Urothelium cell line (cell line): ENCODE results near the gene EGFL7.
"Not testable (repeated sequence)": the region's sequence is repeated elsewhere in the genome, so short reads cannot be mapped to it uniquely, and the experiment has no call there.

Experiments
- DNase-seq: peaks from one replicate; pipeline ENCODE4 v3.0.0; 2011; ENCODE audit warnings: low spot score, mixed read lengths
- FAIRE-seq: peaks from 2 replicates; lab custom pipeline; 2011; peaks lifted over from hg19 to GRCh38; lab: Jason Lieb, UNC

Gene EGFL7

DNA sequence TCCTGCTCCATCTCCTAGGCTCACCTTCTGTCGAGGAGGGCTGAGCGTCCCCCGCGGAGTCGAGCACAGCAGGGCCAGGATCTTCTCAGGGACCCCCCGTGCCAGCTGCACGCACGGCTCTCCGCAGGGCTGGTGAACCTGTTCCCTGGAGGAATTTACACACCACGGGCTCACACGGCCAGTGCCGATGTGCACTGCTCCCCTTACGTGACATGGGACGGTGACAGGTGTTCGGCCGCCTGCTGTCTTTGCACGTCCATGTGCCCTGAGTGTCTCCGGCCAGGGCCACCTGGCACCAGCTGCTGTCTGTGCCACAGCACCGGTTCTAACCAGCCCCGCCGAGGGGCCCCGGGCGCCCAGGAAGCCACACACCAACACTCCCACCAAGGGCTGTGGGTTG, 33.2 kb downstream of the EGFL7 start:
- DNase-seq: no peak

DNA sequence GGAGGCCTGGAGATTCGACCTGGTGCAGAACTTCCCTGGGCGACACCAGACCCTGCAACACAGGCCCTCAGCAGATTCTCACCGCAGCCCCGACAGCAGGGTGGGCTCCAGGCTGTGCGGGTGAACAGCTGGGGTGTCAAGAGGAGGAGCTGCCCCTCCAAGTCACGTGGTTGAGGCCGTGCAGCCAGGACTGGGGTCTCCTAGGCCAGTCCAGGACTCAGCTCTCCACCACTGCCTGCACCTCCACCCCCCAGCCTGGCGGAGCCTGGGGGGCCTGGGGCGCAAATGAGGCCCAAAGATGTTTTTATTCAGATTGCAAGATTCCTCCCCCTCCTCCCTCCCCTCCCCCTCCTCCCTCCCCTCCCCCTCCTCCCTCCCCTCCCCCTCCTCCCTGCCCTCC, 33.8 kb downstream of the EGFL7 start:
- FAIRE-seq: no peak
- no peak for DNase-seq

More for the DNA sequence above, 33.2 kb downstream of the EGFL7 start:
- FAIRE-seq: no peak

DNA sequence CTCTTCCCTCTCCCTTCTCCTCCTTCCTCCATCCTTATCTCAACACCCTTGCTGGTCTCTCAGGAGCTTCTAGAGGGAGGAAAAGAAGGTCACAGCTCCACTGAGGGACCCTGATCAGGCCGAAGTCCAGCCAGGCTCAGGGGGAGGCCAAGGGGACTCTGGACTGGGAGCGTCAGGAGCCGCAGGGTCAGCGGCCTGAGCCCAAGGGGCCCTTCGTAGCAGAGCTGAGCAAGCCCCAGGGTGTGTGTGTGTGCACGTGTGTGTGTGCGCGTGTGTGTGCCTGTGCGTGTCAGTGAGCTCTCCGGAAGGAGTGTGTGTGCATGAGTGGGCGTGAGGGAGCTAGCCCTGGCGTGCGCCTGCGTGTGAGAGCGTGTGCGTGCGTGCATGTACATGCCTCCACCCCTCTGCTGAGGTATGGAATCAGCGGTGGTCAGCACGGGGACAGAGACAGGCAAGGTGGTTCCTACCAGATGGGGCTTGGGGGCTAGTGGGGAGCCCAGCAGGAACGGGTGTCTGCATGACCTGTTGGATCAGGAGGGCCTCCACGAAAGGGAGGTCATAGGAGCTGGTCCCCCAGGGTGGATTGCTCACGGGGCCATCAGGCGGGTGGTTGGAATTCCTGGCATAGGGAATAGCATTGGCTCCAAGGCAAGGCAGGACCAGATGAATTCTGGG, 34.6 kb downstream of the EGFL7 start:
- DNase-seq: no peak
- FAIRE-seq: no peak

GRCh38 chr9:136697821-136698526, 35.3 kb downstream of the EGFL7 start:
- FAIRE-seq (no peak), DNase-seq (no peak)

- DNase-seq: no peak
- no peak for FAIRE-seq
Observed at GRCh38 chr9:136698635-136699246, 36.0 kb downstream of the EGFL7 start.

DNA sequence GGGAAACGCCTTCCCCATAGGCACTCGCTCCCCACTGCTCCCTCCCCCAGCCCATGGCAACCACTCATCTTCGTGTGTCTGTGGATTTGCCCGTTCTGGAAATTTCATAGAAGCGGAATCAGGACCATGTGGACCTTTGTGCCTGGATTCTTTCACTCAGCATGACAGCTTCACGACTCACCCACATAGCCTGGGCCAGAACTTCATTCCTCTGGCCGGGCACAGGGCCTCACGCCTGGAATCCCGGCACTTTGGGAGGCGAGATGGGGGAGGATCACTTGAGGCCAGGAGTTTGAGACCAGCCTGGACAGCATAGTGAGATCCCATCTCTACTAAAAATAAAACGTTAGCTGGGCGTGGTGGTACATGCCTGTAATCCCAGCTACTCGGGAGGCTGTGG, 37.6 kb downstream of the EGFL7 start:
- FAIRE-seq (no peak), DNase-seq (no peak)

DNA sequence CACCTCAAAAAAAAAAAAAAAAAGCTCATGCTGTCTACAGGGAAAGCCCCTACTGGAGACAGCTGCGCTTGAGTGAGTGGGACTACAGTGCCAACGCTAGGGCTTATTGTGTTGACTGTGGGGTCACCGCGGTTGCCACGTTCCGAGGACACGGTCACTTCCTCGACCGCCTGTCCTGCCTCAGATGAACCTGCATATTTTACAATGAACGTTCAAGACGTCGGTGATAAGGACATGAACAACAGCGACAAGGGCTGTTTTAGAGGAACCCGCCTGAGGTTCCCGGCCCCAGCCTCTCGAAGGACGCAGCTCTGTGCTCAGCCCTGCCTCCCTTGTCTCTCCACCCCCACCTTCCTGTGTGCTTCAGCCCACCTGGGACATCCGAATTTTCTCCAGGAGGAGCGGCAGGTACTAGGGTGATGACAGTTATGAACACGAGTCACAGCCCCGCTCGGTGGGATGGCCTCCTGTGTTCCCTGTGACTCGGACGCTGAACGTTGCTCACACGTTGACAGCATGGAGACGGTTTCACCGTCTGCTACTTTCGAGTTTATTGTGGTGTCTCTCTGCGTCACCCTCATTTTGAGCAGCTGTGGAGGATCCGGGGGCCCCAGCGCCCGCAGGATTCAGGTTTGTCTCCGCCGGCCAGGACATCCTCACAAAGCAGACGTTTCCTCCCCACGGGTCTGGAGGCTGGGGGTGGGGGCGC, 38.4 kb downstream of the EGFL7 start:
- FAIRE-seq (no peak), DNase-seq (no peak)

DNA sequence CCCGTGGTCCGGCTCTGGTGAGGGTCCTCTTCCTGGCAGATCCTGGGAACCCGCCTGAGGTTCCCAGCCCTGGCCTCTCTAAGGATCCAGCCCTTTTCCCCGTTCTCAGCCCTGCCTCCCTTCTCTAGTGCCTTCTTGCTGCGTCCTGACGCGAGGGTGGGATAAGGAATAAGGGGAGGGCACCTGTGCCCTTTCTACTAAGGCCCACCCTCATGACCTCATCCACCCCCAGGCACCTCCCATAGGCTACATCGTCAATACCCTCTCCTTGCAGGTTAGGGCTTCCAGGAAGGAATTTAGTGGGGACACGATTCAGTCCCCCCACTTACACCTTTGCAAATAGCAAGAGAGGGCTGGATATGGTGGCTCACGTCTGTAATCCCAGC, 38.9 kb downstream of the EGFL7 start:
- FAIRE-seq (no peak), DNase-seq (no peak)

DNA sequence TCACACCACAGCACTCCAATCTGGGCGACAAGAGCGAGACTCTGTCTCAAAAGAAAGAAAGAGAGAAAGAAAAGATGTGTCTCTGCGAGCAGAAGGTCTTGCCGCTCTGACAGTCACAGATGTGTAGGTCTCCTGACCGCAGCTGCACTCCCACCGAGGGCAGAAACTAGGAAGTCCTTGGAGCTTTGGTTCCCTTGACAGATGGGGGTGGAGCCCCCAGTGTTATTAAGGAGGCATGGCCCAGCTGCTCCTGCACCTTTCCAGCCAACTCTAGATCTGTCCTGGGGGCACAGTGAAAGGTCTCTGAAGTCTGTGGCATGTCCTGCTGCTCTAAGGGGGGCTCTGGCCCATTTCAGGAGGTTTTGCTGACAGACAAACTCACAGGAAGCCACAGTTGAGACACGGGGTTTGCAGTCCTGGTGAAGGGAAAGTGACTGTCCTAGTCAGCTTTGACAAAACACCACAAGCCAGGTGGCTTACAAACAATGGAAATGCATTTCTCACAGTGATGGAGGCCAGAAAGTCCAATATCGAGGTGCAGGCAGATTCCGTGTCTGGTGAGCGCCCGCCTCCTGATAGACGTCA, 40.7 kb downstream of the EGFL7 start:
- DNase-seq (no peak), FAIRE-seq (no peak)

DNA sequence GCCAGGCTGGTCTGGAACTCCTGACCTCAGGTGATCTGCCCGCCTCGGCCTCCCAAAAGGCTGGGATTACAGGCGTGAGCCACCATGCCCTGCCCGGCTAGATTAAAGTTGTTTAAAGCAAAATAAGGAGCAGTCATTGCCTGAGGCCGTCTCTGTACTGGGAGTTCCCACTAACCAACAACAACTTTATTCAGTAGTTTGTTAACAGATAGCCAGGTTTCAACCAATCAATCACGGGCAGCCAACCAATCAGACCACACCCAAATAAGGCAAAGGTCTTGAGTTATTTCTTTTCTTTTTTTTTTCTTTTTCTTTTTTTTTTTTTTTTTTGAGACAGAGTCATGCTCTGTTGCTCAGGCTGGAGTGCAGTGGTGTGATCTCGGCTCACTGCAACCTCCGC, 42.0 kb downstream of the EGFL7 start:
- not testable (repeated sequence) for FAIRE-seq

DNA sequence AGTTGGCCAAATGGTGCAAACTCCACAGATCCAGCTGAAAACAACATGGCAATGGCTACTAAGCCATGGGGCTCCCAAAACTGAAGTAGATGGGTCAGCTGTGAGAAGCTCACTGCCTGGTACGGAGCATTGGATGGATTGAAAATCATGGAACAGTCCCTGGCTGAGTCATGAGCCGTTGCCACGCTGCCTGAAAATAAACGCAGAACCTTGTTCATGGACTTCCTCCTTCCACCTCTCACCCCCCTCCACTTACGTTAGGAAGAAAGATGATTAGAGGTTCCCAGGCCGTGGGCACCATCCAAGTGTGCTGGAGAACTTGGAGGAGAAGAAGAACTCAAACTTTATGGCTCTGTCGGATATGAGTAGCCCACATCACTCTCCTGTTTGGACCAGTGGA, 42.8 kb downstream of the EGFL7 start:
- no peak for DNase-seq
- FAIRE-seq: no peak

More for the DNA sequence above, 42.0 kb downstream of the EGFL7 start:
- not testable (repeated sequence) for DNase-seq

DNA sequence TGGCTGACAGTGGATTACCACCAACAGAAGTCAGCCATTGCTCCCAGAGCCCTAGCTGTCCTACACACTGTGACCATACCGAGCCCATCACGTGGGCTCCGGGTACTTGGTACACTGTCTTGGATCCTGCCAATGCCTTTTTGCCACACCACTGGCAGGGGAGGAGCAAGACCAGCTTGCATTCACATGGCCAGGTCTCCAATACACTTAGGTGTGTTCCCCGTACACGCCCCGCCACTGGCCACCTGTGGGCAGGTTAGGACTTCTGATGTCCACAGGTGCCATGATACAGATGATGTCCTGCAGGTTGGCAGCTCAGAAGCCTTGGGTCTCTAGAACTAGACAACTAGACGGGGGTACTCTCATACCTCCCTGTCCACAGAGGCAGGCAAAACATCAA, 44.3 kb downstream of the EGFL7 start:
- DNase-seq: no peak
- FAIRE-seq: peak; percentile 5

- FAIRE-seq: no peak
- no peak for DNase-seq
Observed at GRCh38 chr9:136707849-136708517, 45.3 kb downstream of the EGFL7 start.

DNA sequence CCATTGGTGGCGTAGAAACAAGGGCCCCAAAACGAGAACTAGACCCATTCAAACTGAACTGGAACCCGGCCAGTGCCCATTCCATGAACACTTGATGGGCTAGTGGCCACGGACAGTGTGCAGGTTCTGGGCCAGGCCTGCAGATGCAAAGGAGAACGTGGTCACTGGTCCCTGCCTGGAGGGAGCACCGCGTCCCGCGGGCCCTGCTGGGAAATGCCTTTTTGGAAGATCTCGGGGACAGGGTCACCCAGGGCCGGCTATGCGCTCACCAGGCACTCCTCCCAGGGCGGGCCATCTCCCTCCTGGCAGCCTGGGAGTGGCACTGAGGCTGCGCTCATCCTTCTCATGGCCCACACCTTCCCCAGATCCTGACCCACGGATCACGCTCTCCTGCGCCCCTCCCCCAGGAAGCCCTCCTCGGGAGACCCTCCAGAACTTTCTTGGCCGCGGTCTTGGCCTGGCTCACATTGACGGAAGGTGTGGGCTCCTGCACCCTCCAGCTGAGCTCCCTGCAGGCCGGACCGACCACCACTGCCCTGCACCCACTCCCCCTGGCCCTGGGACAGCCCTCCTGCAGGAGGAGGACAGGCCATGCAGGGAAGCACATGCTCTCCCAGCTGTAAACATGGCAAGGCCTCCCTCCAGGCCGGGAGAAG, 46.9 kb downstream of the EGFL7 start:
- no peak for DNase-seq
- FAIRE-seq: no peak

DNA sequence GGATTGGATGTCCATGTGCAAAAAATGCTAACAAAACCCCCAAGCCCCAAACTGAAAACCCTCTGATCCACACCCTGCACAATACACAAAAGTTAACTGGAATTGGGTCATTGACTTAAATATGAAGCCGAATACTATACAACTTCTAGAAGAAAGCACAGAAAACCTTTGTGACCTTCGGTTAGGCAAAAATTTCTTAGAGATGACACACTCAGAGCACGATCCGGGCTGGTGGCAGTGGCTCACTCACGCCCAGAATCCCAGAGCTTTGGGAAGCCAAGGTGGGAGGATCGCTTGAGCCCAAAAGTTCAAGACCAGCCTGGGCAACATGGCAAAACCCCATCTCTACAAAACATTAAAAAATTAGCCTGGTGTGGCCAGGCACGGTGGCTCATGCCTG, 47.8 kb downstream of the EGFL7 start:
- DNase-seq (no peak), FAIRE-seq (no peak)

GRCh38 chr9:136711219-136711648, 48.5 kb downstream of the EGFL7 start:
- DNase-seq, FAIRE-seq: not testable (repeated sequence)

GRCh38 chr9:136711751-136712689, 49.3 kb downstream of the EGFL7 start, which contains the start of gene DIPK1B:
Gene DIPK1B (plus strand): TSS chr9:136712572. CDS start chr9:136712666, 94 bp downstream.
- FAIRE-seq (no peak), DNase-seq (peak; percentile 66)

GRCh38 chr9:136712690-136713544, 50.2 kb downstream of the EGFL7 start:
- no peak for DNase-seq
- FAIRE-seq: no peak
